ENCODE results near the gene THSD4.

DNA sequence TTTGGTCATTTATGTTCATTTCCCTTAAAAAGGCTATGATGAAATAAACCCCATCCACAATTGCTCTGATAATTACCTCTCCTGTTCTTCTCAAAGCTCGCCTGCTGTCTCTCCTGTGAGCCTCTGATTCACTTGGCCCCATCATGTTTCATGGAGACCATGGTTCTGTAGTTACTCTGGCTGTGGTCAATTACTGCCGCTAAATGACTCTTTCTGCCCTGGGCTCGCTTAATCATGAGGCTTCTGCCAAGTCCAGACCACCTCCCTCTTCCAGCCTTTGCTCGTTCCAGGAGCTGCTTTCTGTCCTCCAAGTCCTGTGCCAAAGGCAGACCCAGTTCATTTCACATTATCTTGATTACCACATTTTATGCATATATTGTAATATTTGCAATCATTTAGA, 91.9 kb downstream of the THSD4 start:
- TF ChIP-seq, protein P1, sequence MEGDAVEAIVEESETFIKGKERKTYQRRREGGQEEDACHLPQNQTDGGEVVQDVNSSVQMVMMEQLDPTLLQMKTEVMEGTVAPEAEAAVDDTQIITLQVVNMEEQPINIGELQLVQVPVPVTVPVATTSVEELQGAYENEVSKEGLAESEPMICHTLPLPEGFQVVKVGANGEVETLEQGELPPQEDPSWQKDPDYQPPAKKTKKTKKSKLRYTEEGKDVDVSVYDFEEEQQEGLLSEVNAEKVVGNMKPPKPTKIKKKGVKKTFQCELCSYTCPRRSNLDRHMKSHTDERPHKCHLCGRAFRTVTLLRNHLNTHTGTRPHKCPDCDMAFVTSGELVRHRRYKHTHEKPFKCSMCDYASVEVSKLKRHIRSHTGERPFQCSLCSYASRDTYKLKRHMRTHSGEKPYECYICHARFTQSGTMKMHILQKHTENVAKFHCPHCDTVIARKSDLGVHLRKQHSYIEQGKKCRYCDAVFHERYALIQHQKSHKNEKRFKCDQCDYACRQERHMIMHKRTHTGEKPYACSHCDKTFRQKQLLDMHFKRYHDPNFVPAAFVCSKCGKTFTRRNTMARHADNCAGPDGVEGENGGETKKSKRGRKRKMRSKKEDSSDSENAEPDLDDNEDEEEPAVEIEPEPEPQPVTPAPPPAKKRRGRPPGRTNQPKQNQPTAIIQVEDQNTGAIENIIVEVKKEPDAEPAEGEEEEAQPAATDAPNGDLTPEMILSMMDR (conservative IDR thresholded peaks at IDR 0.05; ENCODE audit: low read length) = no peak
- no peak for TF ChIP-seq EZH2phosphoT487 (IDR thresholded peaks at IDR 0.05; ENCODE audit: borderline replicate concordance, low read depth, low read length)
